Peyer's patch (tissue), 4 donors: ENCODE results near the gene GPRC5A.

Source experiments
- CTCF ChIP-seq, 6 experiments: fragments of 450-650 bp in 4 of 6; fragments of 200-600 bp in 2 of 6; sonication (generic) in 1 of 6; IDR thresholded peaks; one replicate each; pipeline ENCODE4 v1.5.1; 2017 to 2019; ENCODE audit warnings: antibody characterized with exemption in 6 of 6, mild to moderate bottlenecking in 3 of 6, moderate library complexity in 1 of 6
- POLR2A ChIP-seq, 2 donors: fragments of 450-650 bp; IDR thresholded peaks; one replicate each; pipeline ENCODE4 v1.5.1; 2017; ENCODE audit warnings: antibody characterized with exemption in 2 of 2, mild to moderate bottlenecking in 2 of 2, moderate library complexity in 2 of 2

GRCh38 chr12:12951504-12951903, 60.1 kb downstream of the GPRC5A start:
- TF ChIP-seq CTCF (IDR thresholded peaks at IDR 0.05) (no peak), POLR2A (IDR thresholded peaks at IDR 0.05) (no peak)
